ENCODE data around the gene SRPK2.
"Not testable (repeated sequence)": the region's sequence is repeated elsewhere in the genome, so short reads cannot be mapped to it uniquely, and the experiment has no call there.

GRCh38 chr7:105362685-105363084 lies 26.0 kb downstream of the SRPK2 start:
- not testable (repeated sequence) for TF ChIP-seq CTCF, POLR2A, POLR2AphosphoS5 (IDR thresholded peaks at IDR 0.05)

Measured in breast epithelium (tissue), 3 donors.